ENCODE measurements around the gene RNF38. TPM values are rescaled to one million over a fixed set of nuclear protein-coding genes. Genes with fewer than 3 reads are reported as not detected.

Gene RNF38
- total and polyA plus RNA-seq, 2 donors (not counting 3 experiments of a cell fraction or from before 2014, with no cell fraction given), result 36.7 to 47.2 TPM

GRCh38 chr9:36407122-36407723, 7.2 kb upstream of the RNF38 start:
- Histone ChIP-seq H3K4me2 (ENCODE audit: insufficient read depth, low read length) (no peak overlapping the region), H3K4me3 (replicated peaks in 1 of 3; ENCODE audit: insufficient read depth in 1 of 3, low read depth in 1 of 3, low read length in 3 of 3) (no peak overlapping the region), H2AFZ (ENCODE audit: low read depth, low read length) (no peak overlapping the region), H4K20me1 (replicated peaks; ENCODE audit: control insufficient read depth, extremely low read depth, insufficient read depth, low read length) (peaks cover 4% of the 10 kb centered on the region), H3K79me2 (ENCODE audit: control insufficient read depth, insufficient read depth, low read length) (peaks cover 17% of the 10 kb centered on the region), H3K4me1 (ENCODE audit: control insufficient read depth, extremely low read depth, insufficient read depth, low read length) (no peaks in the 10 kb centered on the region), H3K27ac (ENCODE audit: insufficient read depth, low read depth, low read length) (no peak overlapping the region), H3K9ac (replicated peaks; ENCODE audit: extremely low read depth, insufficient read depth, low read length) (no peak overlapping the region), H3K27me3 (ENCODE audit: control insufficient read depth in 2 of 2, insufficient read depth in 2 of 2, low read length in 2 of 2) (no peaks in the 10 kb centered on the region), H3K36me3 (ENCODE audit: control insufficient read depth in 2 of 2, extremely low read depth in 1 of 2, insufficient read depth in 2 of 2, low read length in 2 of 2) (no peaks in the 10 kb centered on the region), H3K9me1 (replicated peaks; ENCODE audit: control insufficient read depth, extremely low read depth, insufficient read depth, low read length) (no peaks in the 10 kb centered on the region), H3K9me3 (replicated peaks; ENCODE audit: control insufficient read depth, insufficient read depth, low read length) (no peaks in the 10 kb centered on the region)
- TF ChIP-seq CTCF (IDR thresholded peaks at IDR 0.05; ENCODE audit: extremely low read depth in 1 of 2, insufficient read depth in 1 of 2, low read depth in 1 of 2, low read length in 2 of 2) (peak; percentile 85), MYC (IDR thresholded peaks at IDR 0.05; ENCODE audit: low read depth, low read length) (no peak)
- BruUV-seq (replicated peaks), result no TSS peak
- ChIA-PET POLR2A (no interaction called here), CTCF (interaction anchor here (0.5 to 5.0 kb wide), 47 partner anchors 10 to 466 kb away, joined by 3 to 219 read pairs (median 5); no protein-coding TSS in a partner anchor)
- intact Hi-C loops (cut with micrococcal nuclease), result loop anchor here (1.0 to 2.0 kb wide), 4 partner anchors 43 to 322 kb away; no protein-coding TSS in a partner anchor
- FAIRE-seq, result no peak
- dilution Hi-C loops (cut with MboI; ENCODE audit: extremely low pct_ligation_motif_present, low sequenced_read_pairs), result no loop called here
- DNase-seq (ENCODE audit: low read depth, low spot score), result peak; percentile 71

- Histone ChIP-seq H3K36me3 (ENCODE audit: control insufficient read depth in 2 of 2, extremely low read depth in 1 of 2, insufficient read depth in 2 of 2, low read length in 2 of 2) (no peaks in the 10 kb centered on the region), H3K9me3 (replicated peaks; ENCODE audit: control insufficient read depth, insufficient read depth, low read length) (no peaks in the 10 kb centered on the region), H3K27ac (ENCODE audit: insufficient read depth, low read depth, low read length) (no peak overlapping the region), H3K4me3 (replicated peaks in 1 of 3; ENCODE audit: insufficient read depth in 1 of 3, low read depth in 1 of 3, low read length in 3 of 3) (no peak overlapping the region), H3K27me3 (ENCODE audit: control insufficient read depth in 2 of 2, insufficient read depth in 2 of 2, low read length in 2 of 2) (no peaks in the 10 kb centered on the region), H3K4me1 (ENCODE audit: control insufficient read depth, extremely low read depth, insufficient read depth, low read length) (peaks cover 14% of the 10 kb centered on the region), H4K20me1 (replicated peaks; ENCODE audit: control insufficient read depth, extremely low read depth, insufficient read depth, low read length) (peaks cover 7% of the 10 kb centered on the region), H2AFZ (ENCODE audit: low read depth, low read length) (no peak overlapping the region), H3K4me2 (ENCODE audit: insufficient read depth, low read length) (no peak overlapping the region), H3K9ac (replicated peaks; ENCODE audit: extremely low read depth, insufficient read depth, low read length) (no peak overlapping the region), H3K79me2 (ENCODE audit: control insufficient read depth, insufficient read depth, low read length) (peaks cover 40% of the 10 kb centered on the region), H3K9me1 (replicated peaks; ENCODE audit: control insufficient read depth, extremely low read depth, insufficient read depth, low read length) (no peaks in the 10 kb centered on the region)
- no peak for DNase-seq (ENCODE audit: low read depth, low spot score)
- ChIA-PET POLR2A (no interaction called here), CTCF (interaction anchor here (2.8 kb wide), 1 partner anchor 48 kb away, joined by 13 read pairs; no protein-coding TSS in a partner anchor)
- TF ChIP-seq POLR2A (IDR thresholded peaks at IDR 0.05; ENCODE audit: low read depth, low read length) (no peak), POLR2AphosphoS5 (IDR thresholded peaks at IDR 0.05; ENCODE audit: insufficient read depth, low read depth, low read length) (no peak), CTCF (IDR thresholded peaks at IDR 0.05; ENCODE audit: extremely low read depth in 1 of 2, insufficient read depth in 1 of 2, low read depth in 1 of 2, low read length in 2 of 2) (no peak), MAX (IDR thresholded peaks at IDR 0.05; ENCODE audit: insufficient read depth, insufficient read length) (no peak), GATA2 (IDR thresholded peaks at IDR 0.05; ENCODE audit: insufficient read depth, insufficient read length, low read depth, low read length) (no peak), JUN (IDR thresholded peaks at IDR 0.05; ENCODE audit: borderline replicate concordance, insufficient read depth, insufficient read length, low read depth) (no peak), FOS (IDR thresholded peaks at IDR 0.05; ENCODE audit: borderline replicate concordance, insufficient read depth, low read length) (no peak), MYC (IDR thresholded peaks at IDR 0.05; ENCODE audit: low read depth, low read length) (no peak), EZH2 (IDR thresholded peaks at IDR 0.05; ENCODE audit: borderline replicate concordance, low read depth, low read length, severe bottlenecking) (no peak)
- intact Hi-C loops (cut with micrococcal nuclease) (loop anchor here (5.0 kb wide), 2 partner anchors 145 to 170 kb away; partner anchors contain the start of genes GNE and MELK), dilution Hi-C loops (cut with MboI; ENCODE audit: extremely low pct_ligation_motif_present, low sequenced_read_pairs) (no loop called here)
- no peak for FAIRE-seq
- BruUV-seq (replicated peaks), result no TSS peak
Measured at GRCh38 chr9:36402536-36402935, 2.5 kb upstream of the RNF38 start.
